MCF 10A (cell line): ENCODE results near the gene COL25A1. TPM values are rescaled to one million over a fixed set of nuclear protein-coding genes. Genes with fewer than 3 reads are reported as not detected.
A peak's percentile ranks its signal among the peaks of the same experiment; 100 is the strongest.

Experiments
- BruUV-seq: library from RNA; stranded (reverse); fragments of 400-500 nt; replicated peaks from 2 replicates; lab custom pipeline; 2021; lab: Mats Ljungman, UMichigan
- CTCF ChIA-PET: fragments of 300-600 bp; sonication (Branson Sonifier 250); formaldehyde crosslinking; extraction: SDS; loops from one replicate; lab custom pipeline; 2021; ENCODE audit warnings: antibody characterized with exemption, inconsistent platforms; lab: Yijun Ruan, JAX
- POLR2A ChIA-PET: fragments of 300-600, 350-650 bp; sonication (Branson Sonifier 250); formaldehyde crosslinking; extraction: SDS; loops from one replicate; lab custom pipeline; 2020; ENCODE audit warnings: antibody characterized with exemption, inconsistent platforms; lab: Yijun Ruan, JAX
- DNase-seq: peaks from one replicate; pipeline ENCODE4 v3.0.0-alpha.2; 2018; ENCODE audit not compliant: unreplicated experiment
- H3K27ac Mint-ChIP-seq: one replicate; pipeline ENCODE4 v1.8.0; 2022; ENCODE audit warnings: mild to moderate bottlenecking, low read depth, mixed read lengths; ENCODE audit not compliant: unreplicated experiment
- H3K27me3 Mint-ChIP-seq: one replicate; pipeline ENCODE4 v1.8.0; 2022; ENCODE audit warnings: mixed read lengths; ENCODE audit not compliant: insufficient read depth, unreplicated experiment
- H3K36me3 Mint-ChIP-seq: one replicate; pipeline ENCODE4 v1.8.0; 2022; ENCODE audit warnings: mild to moderate bottlenecking, moderate library complexity, mixed read lengths; ENCODE audit not compliant: insufficient read depth, unreplicated experiment
- H3K4me1 Mint-ChIP-seq: one replicate; pipeline ENCODE4 v1.8.0; 2022; ENCODE audit warnings: mixed read lengths; ENCODE audit not compliant: insufficient read depth, unreplicated experiment
- H3K4me3 Mint-ChIP-seq: one replicate; pipeline ENCODE4 v1.8.0; 2022; ENCODE audit warnings: mild to moderate bottlenecking, moderate library complexity, mixed read lengths; ENCODE audit not compliant: unreplicated experiment
- H3K9me3 Mint-ChIP-seq: one replicate; pipeline ENCODE4 v1.8.0; 2022; ENCODE audit warnings: mixed read lengths; ENCODE audit not compliant: unreplicated experiment
- CTCF ChIP-seq: fragments of 200-600 bp; IDR thresholded peaks from one replicate; pipeline ENCODE4 v1.8.0; 2022; ENCODE audit warnings: antibody characterized with exemption, mild to moderate bottlenecking; ENCODE audit not compliant: unreplicated experiment
- intact Hi-C: fragments of 100-400 bp; cut with micrococcal nuclease; formaldehyde crosslinking; loops from 2 replicates; pipeline ENCODE4 v1.14.1; 2022
- total RNA-seq: library from RNA; stranded (reverse); gene quantifications from 2 replicates; pipeline ENCODE4 v1.2.3, GENCODE V29; 2022

COL25A1 gene
- total RNA-seq, 1 experiment from 2014 or later: not detected

- H3K27ac Mint-ChIP-seq: no peak within 1 kb of the TSS
- CTCF ChIA-PET: no interaction called here
- no peak for TF ChIP-seq CTCF
- no peaks in the 10 kb centered on the region for H3K9me3 Mint-ChIP-seq
- peaks cover 7% of the 10 kb centered on the region for H3K27me3 Mint-ChIP-seq
- H3K36me3 Mint-ChIP-seq: no peaks in the 10 kb centered on the region
- intact Hi-C loops: no loop called here
- DNase-seq: no peak
- H3K4me3 Mint-ChIP-seq: peak within 1 kb of the TSS; percentile 69
- POLR2A ChIA-PET: no interaction called here
- H3K4me1 Mint-ChIP-seq: peaks cover 9% of the 10 kb centered on the region
- no TSS peak for BruUV-seq
Observed at GRCh38 chr4:108762559-108763225, 539.8 kb downstream of the COL25A1 start, which contains the start of gene ETNPPL. Gene ETNPPL, minus strand, starts transcription at chr4:108763053. Its CDS starts 155 bp downstream, at chr4:108762898.

Other genes starting within 250 kb of the COL25A1 start
- gene SEC24B, start 131.2 kb upstream of the COL25A1 start, total RNA-seq: 33.9 and 35.0 TPM in 2 replicates